NCI-H524 (cell line): ENCODE measurements around the gene CEP104.

Source experiments
- DNase-seq, 2 experiments: peaks; one replicate each; lab custom pipeline; 2025; lab: John Stamatoyannopoulos, UW

Gene CEP104

GRCh38 chr1:3856923-3857790 is at the start of gene CEP104, which contains the start of gene DFFB:
TSS of gene CEP104 (minus strand) at chr1:3857211. CDS start at chr1:3852407, 4,804 bp downstream.
TSS of gene DFFB (plus strand) at chr1:3857476. CDS start at chr1:3857604, 128 bp downstream.
- DNase-seq: peak; percentile 91 to 97

GRCh38 chr1:3906672-3907020 is 49.6 kb upstream of the CEP104 start:
- no peak for DNase-seq

GRCh38 chr1:3905953-3906671 is 49.1 kb upstream of the CEP104 start:
- no peak for DNase-seq

GRCh38 chr1:3905266-3905952 is 48.4 kb upstream of the CEP104 start:
- no peak for DNase-seq

- DNase-seq: no peak
Observed at GRCh38 chr1:3904843-3905185, 47.8 kb upstream of the CEP104 start.

- no peak for DNase-seq
Observed at GRCh38 chr1:3904006-3904842, 47.2 kb upstream of the CEP104 start.

- DNase-seq: peak in 1 of 2 experiments; percentile 12
Observed at GRCh38 chr1:3903141-3904005, 46.4 kb upstream of the CEP104 start.

GRCh38 chr1:3902571-3903091 is 45.6 kb upstream of the CEP104 start:
- DNase-seq: peak in 1 of 2 experiments; percentile 19

- no peak for DNase-seq
Observed at GRCh38 chr1:3902111-3902511, 45.1 kb upstream of the CEP104 start.

GRCh38 chr1:3900969-3901529 is 44.0 kb upstream of the CEP104 start:
- DNase-seq: peak; percentile 89 to 93

GRCh38 chr1:3900150-3900968 is 43.3 kb upstream of the CEP104 start, which contains the start of gene C1orf174:
TSS of gene C1orf174 (minus strand) at chr1:3900272. CDS start at chr1:3900186, 86 bp downstream.
- peak; percentile 98 to 99 for DNase-seq

- DNase-seq: no peak
Observed at GRCh38 chr1:3899754-3900149, 42.7 kb upstream of the CEP104 start.

GRCh38 chr1:3898994-3899753 is 42.2 kb upstream of the CEP104 start:
- DNase-seq: no peak

GRCh38 chr1:3898475-3898735 is 41.4 kb upstream of the CEP104 start:
- DNase-seq: no peak

- DNase-seq: no peak
Observed at GRCh38 chr1:3896396-3897000, 39.5 kb upstream of the CEP104 start.

- DNase-seq: no peak
Observed at GRCh38 chr1:3895951-3896325, 38.9 kb upstream of the CEP104 start.

GRCh38 chr1:3895279-3895950 is 38.4 kb upstream of the CEP104 start:
- no peak for DNase-seq
